Kidney (tissue), 14 donors: Measurements from ENCODE around the gene TSHR. TPM values are rescaled to one million over a fixed set of nuclear protein-coding genes. Genes with fewer than 3 reads are reported as not detected.

Experiments used
- DNase-seq, 5 donors: peaks; one replicate each; pipeline ENCODE4 v3.0.0-alpha.2; 2013 to 2020
- FAIRE-seq: peaks from 2 replicates; lab custom pipeline; 2012; peaks lifted over from hg19 to GRCh38; lab: Jason Lieb, UNC
- H3K27ac ChIP-seq, 2 donors: one replicate each; pipeline ENCODE4 v1.7.0; 2013; ENCODE audit warnings: low read depth in 2 of 2, low read length in 2 of 2, inconsistent platforms in 1 of 2
- H3K27me3 ChIP-seq: one replicate; pipeline ENCODE4 v1.7.1; 2013; ENCODE audit warnings: low read length, inconsistent platforms; ENCODE audit not compliant: control insufficient read depth, insufficient read depth
- H3K36me3 ChIP-seq, 3 donors: one replicate each; pipeline versions ENCODE4 v1.7.0 to v1.7.1; 2013; ENCODE audit warnings: low read length in 3 of 3, control low read depth in 1 of 3, inconsistent platforms in 1 of 3; ENCODE audit not compliant: insufficient read depth in 3 of 3, control insufficient read depth in 2 of 3
- H3K4me1 ChIP-seq, 3 donors: one replicate each; pipeline versions ENCODE4 v1.7.0 to v1.7.1; 2013; ENCODE audit warnings: low read length in 3 of 3, inconsistent platforms in 1 of 3, low read depth in 1 of 3; ENCODE audit not compliant: control insufficient read depth in 2 of 3, insufficient read depth in 2 of 3
- H3K4me3 ChIP-seq, 3 donors: one replicate each; pipeline versions ENCODE4 v1.7.0 to v1.8.1; 2013; ENCODE audit warnings: low read length in 3 of 3, control low read depth in 1 of 3, inconsistent platforms in 1 of 3
- H3K9ac ChIP-seq, 3 donors: one replicate each; pipeline versions ENCODE4 v1.7.0 to v1.7.1; 2013; ENCODE audit warnings: low read length in 3 of 3, control low read depth in 1 of 3, inconsistent platforms in 1 of 3
- H3K9me3 ChIP-seq, 3 donors: one replicate each; pipeline versions ENCODE4 v1.7.0 to v1.7.1; 2013; ENCODE audit warnings: low read length in 3 of 3, control low read depth in 1 of 3, inconsistent platforms in 1 of 3; ENCODE audit not compliant: control insufficient read depth in 2 of 3, insufficient read depth in 1 of 3
- CTCF ChIP-seq: IDR thresholded peaks from 3 replicates; pipeline ENCODE4 v1.5.1; 2012; ENCODE audit warnings: mild to moderate bottlenecking, moderate library complexity, borderline replicate concordance; ENCODE audit not compliant: insufficient read depth; ENCODE audit errors: extremely low read depth
- intact Hi-C: fragments of 100-400 bp; cut with DNase I; formaldehyde crosslinking; loops from one replicate; pipeline ENCODE4 v1.11.1; 2022
- polyA plus RNA-seq: library from polyadenylated mRNA; stranded (reverse); fragments of 350-450 nt; fragmentation: Illumina TruSeq; extraction: RNeasy Lipid Tissue Mini Kit (QIAGEN cat#74804); gene quantifications from one replicate; pipeline ENCODE4 v1.2.3, GENCODE V29; 2014; ENCODE audit warnings: low read depth, low replicate concordance; ENCODE audit not compliant: insufficient read depth
- total RNA-seq: library from RNA; stranded (reverse); fragmentation: NEBNext Ultra II Directional; extraction: Animal tissue kit (Norgen Biotek cat#: 25700); gene quantifications from one replicate; pipeline ENCODE4 v1.2.1, GENCODE V29; 2021
- donor health status: control.
- donor health status: control.
- donor health status: control.
- donor health status: control.
- donor health status: control.
- donor health status: DM: yes; HTN: yes; CAD: no.
- donor health status: Normal renal cell carcinoma (clear cell type).

The TSHR gene
- total and polyA plus RNA-seq, 2 donors from 2014 or later: 0.98 TPM; not detected in 1

GRCh38 chr14:81055971-81056370, 100.5 kb downstream of the TSHR start:
- peaks cover 0 to 3% (median 0%) of the 10 kb centered on the region in 3 donors for H3K9me3 ChIP-seq
- TF ChIP-seq CTCF: no peak
- H3K4me3 ChIP-seq: no peak overlapping the region
- H3K36me3 ChIP-seq: no peaks in the 10 kb centered on the region
- H3K9ac ChIP-seq: no peak overlapping the region
- no peak overlapping the region for H3K27ac ChIP-seq
- no peaks in the 10 kb centered on the region for H3K27me3 ChIP-seq
- DNase-seq: no peak
- intact Hi-C loops: no loop called here
- FAIRE-seq: no peak
- no peaks in the 10 kb centered on the region for H3K4me1 ChIP-seq

GRCh38 chr14:81062380-81062779, 107.0 kb downstream of the TSHR start:
- no peak for TF ChIP-seq CTCF
- Histone ChIP-seq H3K9ac (no peak overlapping the region), H3K9me3 (no peaks in the 10 kb centered on the region), H3K27me3 (no peaks in the 10 kb centered on the region), H3K4me3 (no peak overlapping the region), H3K27ac (no peak overlapping the region), H3K4me1 (no peaks in the 10 kb centered on the region), H3K36me3 (no peaks in the 10 kb centered on the region)
- intact Hi-C loops: no loop called here
- no peak for FAIRE-seq
- no peak for DNase-seq

GRCh38 chr14:81062816-81063215, 107.4 kb downstream of the TSHR start:
- no peak overlapping the region for H3K27ac ChIP-seq
- H3K4me1 ChIP-seq: no peaks in the 10 kb centered on the region
- DNase-seq (peak in 2 of 5 donors; percentile 14 to 29), FAIRE-seq (no peak)
- H3K36me3 ChIP-seq: no peaks in the 10 kb centered on the region
- no peak overlapping the region for H3K4me3 ChIP-seq
- H3K9me3 ChIP-seq: no peaks in the 10 kb centered on the region
- no peak for TF ChIP-seq CTCF
- no peaks in the 10 kb centered on the region for H3K27me3 ChIP-seq
- no peak overlapping the region for H3K9ac ChIP-seq
- intact Hi-C loops: no loop called here

GRCh38 chr14:81066672-81067071, 111.3 kb downstream of the TSHR start:
- TF ChIP-seq CTCF: no peak
- no peaks in the 10 kb centered on the region for H3K36me3 ChIP-seq
- no peak overlapping the region for H3K4me3 ChIP-seq
- DNase-seq (no peak), FAIRE-seq (no peak)
- no peaks in the 10 kb centered on the region for H3K4me1 ChIP-seq
- no peak overlapping the region for H3K9ac ChIP-seq
- no peak overlapping the region for H3K27ac ChIP-seq
- intact Hi-C loops: no loop called here
- H3K9me3 ChIP-seq: no peaks in the 10 kb centered on the region
- H3K27me3 ChIP-seq: no peaks in the 10 kb centered on the region
